ENCODE data around the gene TSHZ3. TPM values are rescaled to one million over a fixed set of nuclear protein-coding genes. Genes with fewer than 3 reads are reported as not detected.

Gene TSHZ3
- total RNA-seq, 4 donors from 2014 or later = 1.6 to 4.0 (median 3.5) TPM

- intact Hi-C loops (cut with DNase I; ENCODE audit: low total_unique reads) = no loop called here
- TF ChIP-seq POLR2A (IDR thresholded peaks at IDR 0.05) = no peak
- no peak for TF ChIP-seq CTCF (IDR thresholded peaks at IDR 0.05)
- no peak for DNase-seq (ENCODE audit: low spot score in 2 of 2)
- no peak overlapping the region for H3K4me3 ChIP-seq (ENCODE audit: low read depth, poor library complexity, severe bottlenecking)
- 84 to 88% methylated on average over 8 of the region's 8 CpGs for WGBS, 2 donors
Observed at GRCh38 chr19:31346184-31347059, 2.8 kb downstream of the TSHZ3 start.

- intact Hi-C loops (cut with DNase I; ENCODE audit: low total_unique reads) = no loop called here
Observed at GRCh38 chr19:31344403-31344802, 4.8 kb downstream of the TSHZ3 start.

GRCh38 chr19:31342926-31343325 is 6.3 kb downstream of the TSHZ3 start:
- H3K4me3 ChIP-seq (ENCODE audit: low read depth, poor library complexity, severe bottlenecking) = no peak overlapping the region
- DNase-seq (ENCODE audit: low spot score in 2 of 2) = no peak
- intact Hi-C loops (cut with DNase I; ENCODE audit: low total_unique reads) = no loop called here
- TF ChIP-seq POLR2A (IDR thresholded peaks at IDR 0.05) (no peak), CTCF (IDR thresholded peaks at IDR 0.05) (no peak)
- WGBS, 2 donors = 86 to 87% methylated on average over 5 of the region's 5 CpGs

More at GRCh38 chr19:31344403-31344802, 4.8 kb downstream of the TSHZ3 start:
- no peak for DNase-seq (ENCODE audit: low spot score in 2 of 2)
- no peak overlapping the region for H3K4me3 ChIP-seq (ENCODE audit: low read depth, poor library complexity, severe bottlenecking)
- TF ChIP-seq POLR2A (IDR thresholded peaks at IDR 0.05) (no peak), CTCF (IDR thresholded peaks at IDR 0.05) (no peak)
- WGBS, 2 donors = 64 to 67% methylated on average over 9 of the region's 9 CpGs

- no peak overlapping the region for H3K4me3 ChIP-seq (ENCODE audit: low read depth, poor library complexity, severe bottlenecking)
- 22 to 25% methylated on average over 14 of the region's 14 CpGs for WGBS, 2 donors
- intact Hi-C loops (cut with DNase I; ENCODE audit: low total_unique reads) = no loop called here
- TF ChIP-seq POLR2A (IDR thresholded peaks at IDR 0.05) (no peak), CTCF (IDR thresholded peaks at IDR 0.05) (no peak)
- no peak for DNase-seq (ENCODE audit: low spot score in 2 of 2)
Observed at GRCh38 chr19:31340042-31341025, 8.9 kb downstream of the TSHZ3 start.

- intact Hi-C loops (cut with DNase I; ENCODE audit: low total_unique reads) = no loop called here
- DNase-seq (ENCODE audit: low spot score in 2 of 2) = no peak
- H3K4me3 ChIP-seq (ENCODE audit: low read depth, poor library complexity, severe bottlenecking) = no peak overlapping the region
- WGBS, 2 donors = 16 to 28% methylated on average over 5 of the region's 5 CpGs
- TF ChIP-seq POLR2A (IDR thresholded peaks at IDR 0.05) = no peak
Observed at GRCh38 chr19:31339411-31339810, 9.8 kb downstream of the TSHZ3 start.

Data from lower leg skin (tissue), 4 donors.